GM23338 (cell line): ENCODE data around the gene SLC8A1. TPM values are rescaled to one million over a fixed set of nuclear protein-coding genes. Genes with fewer than 3 reads are reported as not detected.

Experiments used
- ATAC-seq: fragments of 200-7000 bp; cut with Tn5 transposase; 3 replicates; pipeline ENCODE4 v1.9.1; 2020
- DNase-seq: peaks from one replicate; pipeline ENCODE4 v3.0.0-alpha.2; 2015; ENCODE audit warnings: low spot score
- H2AFZ ChIP-seq: fragments of 200-600 bp; sonication (generic); 2 replicates; pipeline ENCODE4 v1.8.0; 2016; ENCODE audit warnings: antibody characterized with exemption, mild to moderate bottlenecking, moderate library complexity
- H3F3A ChIP-seq: fragments of 200-600 bp; sonication (generic); replicated peaks from 2 replicates; pipeline ENCODE4 v1.8.0; 2017; ENCODE audit warnings: antibody characterized with exemption, mixed run types, low read depth
- H3K27ac ChIP-seq: fragments of 200-600 bp; sonication (generic); 2 replicates; pipeline ENCODE4 v1.6.1; 2016; ENCODE audit warnings: low read depth
- H3K27me3 ChIP-seq: fragments of 200-600 bp; sonication (generic); 2 replicates; pipeline ENCODE4 v1.8.0; 2016; ENCODE audit warnings: mild to moderate bottlenecking, mixed run types, moderate library complexity; ENCODE audit not compliant: insufficient read depth
- H3K36me3 ChIP-seq: fragments of 200-600 bp; sonication (generic); 2 replicates; pipeline ENCODE4 v1.8.0; 2016; ENCODE audit warnings: mild to moderate bottlenecking; ENCODE audit not compliant: insufficient read depth
- H3K4me1 ChIP-seq: fragments of 200-600 bp; sonication (generic); 2 replicates; pipeline ENCODE4 v1.8.0; 2016; ENCODE audit warnings: mild to moderate bottlenecking, moderate library complexity; ENCODE audit not compliant: insufficient read depth
- H3K4me2 ChIP-seq: fragments of 200-600 bp; sonication (generic); 2 replicates; pipeline ENCODE4 v1.7.1; 2017; ENCODE audit warnings: mixed run types
- H3K4me3 ChIP-seq: fragments of 200-600 bp; sonication (generic); 2 replicates; pipeline ENCODE4 v1.6.1; 2016; ENCODE audit warnings: mixed run types
- H3K79me2 ChIP-seq: fragments of 200-600 bp; sonication (generic); replicated peaks from 2 replicates; pipeline ENCODE4 v1.8.0; 2017; ENCODE audit warnings: mild to moderate bottlenecking; ENCODE audit not compliant: insufficient read depth
- H3K9me2 ChIP-seq: fragments of 200-600 bp; sonication (generic); 2 replicates; pipeline ENCODE4 v1.8.0; 2017; ENCODE audit not compliant: insufficient read depth
- H4K20me1 ChIP-seq: fragments of 200-600 bp; sonication (generic); replicated peaks from 2 replicates; pipeline ENCODE4 v1.8.0; 2017; ENCODE audit warnings: mild to moderate bottlenecking; ENCODE audit not compliant: insufficient read depth
- H3K27ac Mint-ChIP-seq: 2 replicates; pipeline ENCODE4 v1.8.0; 2020; ENCODE audit warnings: inconsistent platforms, mild to moderate bottlenecking, moderate library complexity, mixed read lengths
- H3K27me3 Mint-ChIP-seq: 3 replicates; pipeline ENCODE4 v1.8.0; 2022; ENCODE audit warnings: low read depth, mild to moderate bottlenecking, moderate library complexity, mixed read lengths, inconsistent platforms; ENCODE audit not compliant: insufficient read depth, poor library complexity
- H3K36me3 Mint-ChIP-seq: 3 replicates; pipeline ENCODE4 v1.8.0; 2021; ENCODE audit warnings: low read depth, mild to moderate bottlenecking, inconsistent platforms, moderate library complexity, mixed read lengths
- H3K4me1 Mint-ChIP-seq: 3 replicates; pipeline ENCODE4 v1.8.0; 2020; ENCODE audit warnings: mild to moderate bottlenecking, inconsistent platforms, mixed read lengths
- H3K4me3 Mint-ChIP-seq: 3 replicates; pipeline ENCODE4 v1.8.0; 2021; ENCODE audit warnings: moderate library complexity, mild to moderate bottlenecking, inconsistent platforms, mixed read lengths
- H3K9me3 Mint-ChIP-seq: 3 replicates; pipeline ENCODE4 v1.8.0; 2020; ENCODE audit warnings: moderate library complexity, mild to moderate bottlenecking, inconsistent platforms, mixed read lengths
- CREB1 ChIP-seq: fragments of 250-450 bp; sonication (Bioruptor Pico); IDR thresholded peaks from 2 replicates; pipeline ENCODE4 v1.5.0; 2020; ENCODE audit warnings: low read depth, mild to moderate bottlenecking, moderate library complexity
- EZH2 ChIP-seq: fragments of 200-600 bp; sonication (generic); IDR thresholded peaks from one replicate; pipeline ENCODE4 v1.8.0; 2017; ENCODE audit warnings: antibody characterized with exemption, mild to moderate bottlenecking, low read depth; ENCODE audit not compliant: unreplicated experiment
- EZH2phosphoT487 ChIP-seq: fragments of 200-600 bp; sonication (generic); IDR thresholded peaks from one replicate; pipeline ENCODE4 v1.8.1; 2018; ENCODE audit warnings: antibody characterized with exemption; ENCODE audit not compliant: unreplicated experiment
- NANOG ChIP-seq: IDR thresholded peaks from 2 replicates; pipeline ENCODE4 v1.6.1; 2016; ENCODE audit warnings: antibody characterized with exemption, borderline replicate concordance
- POLR2AphosphoS5 ChIP-seq: IDR thresholded peaks from 2 replicates; pipeline ENCODE4 v1.6.1; 2016; ENCODE audit warnings: antibody characterized with exemption, low read depth
- REST ChIP-seq: IDR thresholded peaks from one replicate; pipeline ENCODE4 v1.6.1; 2018; ENCODE audit warnings: antibody characterized with exemption; ENCODE audit not compliant: unreplicated experiment
- STAT1 ChIP-seq: IDR thresholded peaks from one replicate; pipeline ENCODE4 v1.6.1; 2016; ENCODE audit warnings: antibody characterized with exemption; ENCODE audit not compliant: unreplicated experiment
- ZNF114 ChIP-seq: fragments of 250-450 bp; sonication (Bioruptor Pico); IDR thresholded peaks from 2 replicates; pipeline ENCODE4 v1.5.0; 2020; ENCODE audit warnings: mild to moderate bottlenecking, moderate library complexity
- ZNF331 ChIP-seq: fragments of 250-450 bp; sonication (Bioruptor Pico); IDR thresholded peaks from 2 replicates; pipeline ENCODE4 v1.5.0; 2020; ENCODE audit warnings: low read depth, mild to moderate bottlenecking, moderate library complexity
- ZNF462 ChIP-seq: fragments of 250-450 bp; sonication (Bioruptor Pico); IDR thresholded peaks from 2 replicates; pipeline ENCODE4 v1.5.0; 2020; ENCODE audit warnings: mild to moderate bottlenecking, moderate library complexity
- polyA plus RNA-seq: library from polyadenylated mRNA; unstranded; fragments of >200 nt; fragmentation: Nextera tagmentation; extraction: Ambion mirVana; gene quantifications from 2 replicates; pipeline ENCODE4 v1.2.1, GENCODE V29; 2016
- total RNA-seq: library from RNA; depleted of rRNA; stranded (reverse); fragments of >200 nt; shearing (Covaris generic); gene quantifications from 2 replicates; pipeline ENCODE4 v1.2.3, GENCODE V29; 2014
- TF ChIP-seq, protein P1 (sequence below): IDR thresholded peaks from 2 replicates; pipeline ENCODE4 v1.6.1; 2016; ENCODE audit warnings: antibody characterized with exemption

SLC8A1 gene
- total and polyA plus RNA-seq, 2 experiments from 2014 or later, result 2.5 to 3.3 TPM

GRCh38 chr2:40225670-40226210 is 226.2 kb downstream of the SLC8A1 start:
- Mint-ChIP-seq H3K27ac (no peak overlapping the region), H3K27me3 (peaks cover 4% of the 10 kb centered on the region)
- ATAC-seq, result no peak

GRCh38 chr2:40224318-40224717 is 227.6 kb downstream of the SLC8A1 start:
- no peaks in the 10 kb centered on the region for H4K20me1 ChIP-seq
- no peak overlapping the region for H2AFZ ChIP-seq
- H3K4me2 ChIP-seq, result no peak overlapping the region
- H3K79me2 ChIP-seq, result no peaks in the 10 kb centered on the region
- no peak for DNase-seq
- Mint-ChIP-seq H3K36me3 (no peaks in the 10 kb centered on the region; the same call in 2 of the 3 replicates), H3K27ac (no peak overlapping the region; the same call in 1 of the 2 replicates), H3K9me3 (peaks cover 10% of the 10 kb centered on the region; the same call in 2 of the 3 replicates), H3K4me1 (peaks cover 14% of the 10 kb centered on the region; the same call in 2 of the 3 replicates), H3K4me3 (no peak overlapping the region), H3K27me3 (peaks cover 4% of the 10 kb centered on the region)
- H3F3A ChIP-seq, result no peaks in the 10 kb centered on the region
- H3K36me3 ChIP-seq, result no peaks in the 10 kb centered on the region
- H3K27ac ChIP-seq, result no peak overlapping the region
- H3K9me2 ChIP-seq, result no peaks in the 10 kb centered on the region
- no peaks in the 10 kb centered on the region for H3K27me3 ChIP-seq
- peaks cover 17% of the 10 kb centered on the region; the same call in 1 of the 2 replicates for H3K4me1 ChIP-seq
- no peak for ATAC-seq
- H3K4me3 ChIP-seq, result no peak overlapping the region
- TF ChIP-seq, protein P1, sequence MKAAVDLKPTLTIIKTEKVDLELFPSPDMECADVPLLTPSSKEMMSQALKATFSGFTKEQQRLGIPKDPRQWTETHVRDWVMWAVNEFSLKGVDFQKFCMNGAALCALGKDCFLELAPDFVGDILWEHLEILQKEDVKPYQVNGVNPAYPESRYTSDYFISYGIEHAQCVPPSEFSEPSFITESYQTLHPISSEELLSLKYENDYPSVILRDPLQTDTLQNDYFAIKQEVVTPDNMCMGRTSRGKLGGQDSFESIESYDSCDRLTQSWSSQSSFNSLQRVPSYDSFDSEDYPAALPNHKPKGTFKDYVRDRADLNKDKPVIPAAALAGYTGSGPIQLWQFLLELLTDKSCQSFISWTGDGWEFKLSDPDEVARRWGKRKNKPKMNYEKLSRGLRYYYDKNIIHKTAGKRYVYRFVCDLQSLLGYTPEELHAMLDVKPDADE, result no peak
- no peak for TF ChIP-seq REST
- no peak for TF ChIP-seq EZH2
- TF ChIP-seq NANOG, result no peak
- no peak for TF ChIP-seq ZNF462
- no peak for TF ChIP-seq CREB1
- TF ChIP-seq EZH2phosphoT487, result no peak
- TF ChIP-seq ZNF114 (CRISPR knock-in tag), result no peak
- no peak for TF ChIP-seq ZNF331 (CRISPR knock-in tag)
- no peak for TF ChIP-seq POLR2AphosphoS5
- no peak for TF ChIP-seq STAT1

More at GRCh38 chr2:40225670-40226210, 226.2 kb downstream of the SLC8A1 start:
- Mint-ChIP-seq H3K4me1 (peaks cover 14% of the 10 kb centered on the region; the same call in 2 of the 3 replicates), H3K36me3 (no peaks in the 10 kb centered on the region; the same call in 2 of the 3 replicates), H3K9me3 (peaks cover 10% of the 10 kb centered on the region; the same call in 2 of the 3 replicates), H3K4me3 (no peak overlapping the region)
- no peaks in the 10 kb centered on the region for H3K79me2 ChIP-seq
- H2AFZ ChIP-seq, result no peak overlapping the region
- no peak overlapping the region; the same call in 1 of the 2 replicates for H3K27ac ChIP-seq
- no peaks in the 10 kb centered on the region for H3K27me3 ChIP-seq
- no peak overlapping the region for H3K4me3 ChIP-seq
- no peaks in the 10 kb centered on the region for H3K36me3 ChIP-seq
- TF ChIP-seq ZNF331 (CRISPR knock-in tag), result no peak
- peak overlapping the region; percentile 21 for H3K4me2 ChIP-seq
- H3K9me2 ChIP-seq, result no peaks in the 10 kb centered on the region
- H3K4me1 ChIP-seq, result peaks cover 17% of the 10 kb centered on the region; the same call in 1 of the 2 replicates
- H4K20me1 ChIP-seq, result no peaks in the 10 kb centered on the region
- no peak for DNase-seq
- no peaks in the 10 kb centered on the region for H3F3A ChIP-seq
